K562 (cell line): ENCODE data around the gene DSG3. TPM values are rescaled to one million over a fixed set of nuclear protein-coding genes. Genes with fewer than 3 reads are reported as not detected.

ENCODE experiments used
- ATAC-seq: fragments of 200-7000 bp; cut with Tn5 transposase; 3 replicates; pipeline ENCODE4 v1.9.1; 2020; ENCODE audit warnings: moderate library complexity
- BruUV-seq: library from RNA; stranded (reverse); fragments of 400-500 nt; replicated peaks from 2 replicates; lab custom pipeline; 2021; lab: Mats Ljungman, UMichigan
- CTCF ChIA-PET: fragments of 300-600 bp; formaldehyde crosslinking; extraction: SDS; loops from one replicate; lab custom pipeline; 2021; ENCODE audit warnings: low intra/inter-chr PET ratio; lab: Yijun Ruan, JAX
- POLR2A ChIA-PET: fragments of 300-600, 350-650 bp; sonication (Branson Sonifier 250); formaldehyde crosslinking; extraction: SDS; loops from one replicate; lab custom pipeline; 2021; ENCODE audit warnings: antibody characterized with exemption, inconsistent platforms; lab: Yijun Ruan, JAX
- DNase-seq, 4 experiments: peaks; one replicate each; pipeline versions ENCODE4 v3.0.0 to v3.0.0-alpha.2; 2011 to 2018; ENCODE audit warnings: low spot score in 3 of 4, mixed read lengths in 3 of 4; ENCODE audit errors: extremely low read depth in 1 of 4
- FAIRE-seq: peaks from 2 replicates; lab custom pipeline; 2011; peaks lifted over from hg19 to GRCh38; lab: Jason Lieb, UNC
- H2AFZ ChIP-seq: 2 replicates; pipeline ENCODE4 v1.6.0; 2011; ENCODE audit warnings: low read depth, low read length, control low read depth, inconsistent platforms
- H3K27ac ChIP-seq: fragments of 200-600 bp; 3 replicates; pipeline ENCODE4 v1.8.0; 2011; ENCODE audit warnings: low read depth, mild to moderate bottlenecking, control low read depth, inconsistent platforms, low read length, moderate library complexity, mixed read lengths; ENCODE audit errors: extremely low read depth
- H3K27me3 ChIP-seq, 2 experiments: fragments of 300-600 bp in 1 of 2; 2 replicates in 1 of 2; 3 replicates in 1 of 2; pipeline versions ENCODE4 v1.6.0 to v1.8.0; 2011; ENCODE audit warnings: inconsistent platforms in 2 of 2, low read length in 2 of 2, mild to moderate bottlenecking in 1 of 2, mixed read lengths in 1 of 2, moderate library complexity in 1 of 2; ENCODE audit not compliant: control insufficient read depth in 2 of 2, insufficient read depth in 2 of 2
- H3K36me3 ChIP-seq: fragments of 300-600 bp; 3 replicates; pipeline ENCODE4 v1.8.0; 2011; ENCODE audit warnings: mild to moderate bottlenecking, low read length, inconsistent platforms; ENCODE audit not compliant: control insufficient read depth, insufficient read depth
- H3K4me1 ChIP-seq, 2 experiments: fragments of 200-600 bp in 1 of 2; replicated peaks in 1 of 2; 2 replicates in 1 of 2; 3 replicates in 1 of 2; pipeline versions ENCODE4 v1.5.1 to v1.8.0; 2011; ENCODE audit warnings: inconsistent platforms in 2 of 2, low read length in 2 of 2, mild to moderate bottlenecking in 1 of 2, mixed read lengths in 1 of 2, moderate library complexity in 1 of 2; ENCODE audit not compliant: control insufficient read depth in 2 of 2, insufficient read depth in 2 of 2
- H3K4me2 ChIP-seq: 2 replicates; pipeline ENCODE4 v1.6.1; 2011; ENCODE audit warnings: low read length, control low read depth, inconsistent platforms, mixed read lengths; ENCODE audit not compliant: insufficient read depth
- H3K4me3 ChIP-seq: fragments of 200-600 bp; sonication (generic), shearing (Covaris generic); 2 replicates; pipeline ENCODE4 v1.5.1; 2016; ENCODE audit warnings: control low read depth, inconsistent platforms
- H3K79me2 ChIP-seq: fragments of 200-600 bp; 3 replicates; pipeline ENCODE4 v1.8.0; 2011; ENCODE audit warnings: low read length, inconsistent platforms; ENCODE audit not compliant: control insufficient read depth, insufficient read depth
- H3K9ac ChIP-seq, 2 experiments: 2 replicates each; pipeline versions ENCODE4 v1.6.0 to v1.6.1; 2011; ENCODE audit warnings: low read depth in 2 of 2, low read length in 2 of 2, control low read depth in 1 of 2, inconsistent platforms in 1 of 2, mild to moderate bottlenecking in 1 of 2, mixed read lengths in 1 of 2; ENCODE audit not compliant: insufficient read depth in 1 of 2
- H3K9me1 ChIP-seq: one replicate; pipeline ENCODE4 v1.6.0; 2011; ENCODE audit warnings: inconsistent platforms, mild to moderate bottlenecking, low read length, moderate library complexity; ENCODE audit not compliant: control insufficient read depth, insufficient read depth
- H3K9me3 ChIP-seq: replicated peaks from 2 replicates; pipeline ENCODE4 v1.5.1; 2011; ENCODE audit warnings: low read depth, low read length, inconsistent platforms; ENCODE audit not compliant: control insufficient read depth, insufficient read depth
- H4K20me1 ChIP-seq: replicated peaks from 2 replicates; pipeline ENCODE4 v1.6.1; 2011; ENCODE audit warnings: low read length, inconsistent platforms, mixed read lengths; ENCODE audit not compliant: control insufficient read depth, insufficient read depth
- CC2D1A ChIP-seq: fragments of 450-650 bp; IDR thresholded peaks from 2 replicates; pipeline ENCODE4 v1.6.1; 2017; ENCODE audit warnings: mild to moderate bottlenecking
- ELF4 ChIP-seq: fragments of 450-650 bp; formaldehyde crosslinking; IDR thresholded peaks from 2 replicates; pipeline ENCODE4 v1.4.0; 2022; ENCODE audit warnings: missing genetic modification characterization
- FOXJ3 ChIP-seq: sonication (generic); formaldehyde crosslinking; IDR thresholded peaks from 2 replicates; pipeline ENCODE4 v1.4.0; 2020; ENCODE audit warnings: mild to moderate bottlenecking, missing genetic modification reagents
- GATA2 ChIP-seq: sonication (generic); formaldehyde crosslinking; IDR thresholded peaks from 2 replicates; pipeline ENCODE4 v1.4.0; 2020; ENCODE audit warnings: mild to moderate bottlenecking, missing genetic modification reagents
- RBM25 ChIP-seq: fragments of 200-400 bp; formaldehyde crosslinking; IDR thresholded peaks from 2 replicates; pipeline ENCODE4 v1.6.1; 2018; ENCODE audit warnings: low read length, low read depth, moderate library complexity; ENCODE audit not compliant: severe bottlenecking
- ZNF146 ChIP-seq: IDR thresholded peaks from one replicate; pipeline ENCODE4 v1.6.1; 2018; ENCODE audit warnings: missing compliant biosample characterization; ENCODE audit not compliant: unreplicated experiment
- ZNF24 ChIP-seq: fragments of 450-650 bp; IDR thresholded peaks from 2 replicates; pipeline ENCODE4 v1.6.1; 2016
- in situ Hi-C: fragments of 300-500 bp; cut with MboI; formaldehyde crosslinking; loops from 4 replicates; pipeline ENCODE4 v1.15.0; 2018; ENCODE audit warnings: inconsistent platforms, mixed read lengths
- intact Hi-C: fragments of 100-400 bp; cut with micrococcal nuclease; formaldehyde crosslinking; loops from 2 replicates; pipeline ENCODE4 v1.14.2; 2022
- polyA plus RNA-seq, 8 experiments: library from polyadenylated mRNA; depleted of rRNA in 4 of 8; stranded (reverse) in 5 of 8; unstranded in 3 of 8; fragments of >200 nt; fragmentation: Nextera tagmentation in 2 of 8; fragmentation: Illumina TruSeq in 1 of 8; extraction: Ambion mirVana in 2 of 8; extraction: Trizol in 1 of 8; gene quantifications; 2 replicates each; pipeline versions ENCODE4 v1.2.1 to v1.2.3, GENCODE V29; 2011 to 2014; ENCODE audit warnings: inconsistent platforms in 1 of 8, missing spikeins in 1 of 8
- total RNA-seq, 7 experiments: library from RNA; depleted of rRNA in 6 of 7; stranded (reverse); fragments of >200 nt in 6 of 7; fragmentation: Illumina TruSeq in 2 of 7; extraction: Trizol in 2 of 7; gene quantifications; 2 replicates each; pipeline versions ENCODE4 v1.2.1 to v1.2.3, GENCODE V29; 2011 to 2021; ENCODE audit warnings: low replicate concordance in 1 of 7
- TF ChIP-seq, protein P1 (sequence below), 2 experiments: IDR thresholded peaks in 1 of 2; conservative IDR thresholded peaks in 1 of 2; 2 replicates each; pipeline ENCODE4 v1.6.1; 2016; ENCODE audit warnings: low read depth in 2 of 2, mild to moderate bottlenecking in 1 of 2, missing compliant biosample characterization in 1 of 2, missing genetic modification characterization in 1 of 2, moderate library complexity in 1 of 2
- TF ChIP-seq, protein P2 (sequence below), 2 experiments: fragments of 200-800 bp in 1 of 2; sonication (Bioruptor generic) in 1 of 2; sonication (generic) in 1 of 2; formaldehyde crosslinking in 1 of 2; IDR thresholded peaks in 1 of 2; conservative IDR thresholded peaks in 1 of 2; 2 replicates each; pipeline versions ENCODE4 v1.5.0 to v1.6.1; 2016 to 2020; ENCODE audit warnings: missing compliant biosample characterization in 1 of 2, missing genetic modification characterization in 1 of 2, missing genetic modification reagents in 1 of 2
- TF ChIP-seq, protein P3 (sequence below), 2 experiments: fragments of 450-650 bp in 1 of 2; sonication (generic) in 1 of 2; formaldehyde crosslinking in 1 of 2; IDR thresholded peaks in 1 of 2; conservative IDR thresholded peaks in 1 of 2; 2 replicates each; pipeline versions ENCODE4 v1.6.1 to v1.8.1; 2016 to 2023; ENCODE audit warnings: mild to moderate bottlenecking in 2 of 2, moderate library complexity in 2 of 2, inconsistent platforms in 1 of 2, missing genetic modification reagents in 1 of 2
- TF ChIP-seq, protein P4 (sequence below): fragments of 450-650 bp; IDR thresholded peaks from 2 replicates; pipeline ENCODE4 v1.6.1; 2018; ENCODE audit not compliant: partially characterized antibody

Gene DSG3
- total and polyA plus RNA-seq, 9 of the 15 experiments (the other 6 are each of a cell fraction or from before 2014, with no cell fraction given), result 0.04 to 0.18 (median 0.07) TPM; not detected in 1

DNA sequence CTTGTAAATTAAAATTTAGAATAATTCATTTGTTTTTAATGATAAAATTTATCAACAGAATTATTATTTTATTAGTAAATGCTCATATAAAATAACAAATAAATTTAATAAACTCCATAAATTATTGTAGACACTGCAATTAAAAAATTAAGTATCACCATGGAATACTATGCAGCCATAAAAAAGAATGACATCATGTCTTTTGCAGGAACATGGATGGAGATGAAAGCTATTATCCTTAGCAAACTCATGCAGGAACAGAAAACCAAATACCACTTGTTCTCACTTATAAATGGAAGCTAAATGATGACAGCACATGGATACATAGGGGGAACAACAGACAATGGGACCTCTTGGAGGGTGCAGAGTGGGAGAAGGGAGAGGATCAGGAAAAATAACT lies 29.7 kb upstream of the DSG3 start:
- no peaks in the 10 kb centered on the region for H4K20me1 ChIP-seq
- no peaks in the 10 kb centered on the region for H3K9me1 ChIP-seq
- no peak overlapping the region for H3K4me3 ChIP-seq
- no peak overlapping the region for H3K27ac ChIP-seq
- no peak overlapping the region for H3K9ac ChIP-seq
- no peak for FAIRE-seq
- no peak for DNase-seq
- peaks cover 0 to 5% of the 10 kb centered on the region in 2 experiments; a peak in 1 of 5 replicates for H3K4me1 ChIP-seq
- H3K36me3 ChIP-seq, result no peaks in the 10 kb centered on the region
- H3K79me2 ChIP-seq, result no peaks in the 10 kb centered on the region
- POLR2A ChIA-PET, result no interaction called here
- no peaks in the 10 kb centered on the region for H3K27me3 ChIP-seq
- CTCF ChIA-PET, result no interaction called here
- H3K9me3 ChIP-seq, result no peaks in the 10 kb centered on the region
- H2AFZ ChIP-seq, result no peak overlapping the region
- in situ Hi-C loops, result no loop called here
- H3K4me2 ChIP-seq, result no peak overlapping the region
- BruUV-seq, result no TSS peak
- ATAC-seq, result no peak
- intact Hi-C loops, result no loop called here
- TF ChIP-seq, protein P1, sequence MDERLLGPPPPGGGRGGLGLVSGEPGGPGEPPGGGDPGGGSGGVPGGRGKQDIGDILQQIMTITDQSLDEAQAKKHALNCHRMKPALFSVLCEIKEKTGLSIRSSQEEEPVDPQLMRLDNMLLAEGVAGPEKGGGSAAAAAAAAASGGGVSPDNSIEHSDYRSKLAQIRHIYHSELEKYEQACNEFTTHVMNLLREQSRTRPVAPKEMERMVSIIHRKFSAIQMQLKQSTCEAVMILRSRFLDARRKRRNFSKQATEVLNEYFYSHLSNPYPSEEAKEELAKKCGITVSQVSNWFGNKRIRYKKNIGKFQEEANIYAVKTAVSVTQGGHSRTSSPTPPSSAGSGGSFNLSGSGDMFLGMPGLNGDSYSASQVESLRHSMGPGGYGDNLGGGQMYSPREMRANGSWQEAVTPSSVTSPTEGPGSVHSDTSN (CRISPR knock-in tag; IDR thresholded peaks at IDR 0.05; ENCODE audit: low read depth), result no peak
- TF ChIP-seq, protein P1 (tag; conservative IDR thresholded peaks at IDR 0.05; ENCODE audit: low read depth), result no peak
- TF ChIP-seq ELF4, result no peak
- TF ChIP-seq ZNF24, result no peak
- TF ChIP-seq, protein P2, sequence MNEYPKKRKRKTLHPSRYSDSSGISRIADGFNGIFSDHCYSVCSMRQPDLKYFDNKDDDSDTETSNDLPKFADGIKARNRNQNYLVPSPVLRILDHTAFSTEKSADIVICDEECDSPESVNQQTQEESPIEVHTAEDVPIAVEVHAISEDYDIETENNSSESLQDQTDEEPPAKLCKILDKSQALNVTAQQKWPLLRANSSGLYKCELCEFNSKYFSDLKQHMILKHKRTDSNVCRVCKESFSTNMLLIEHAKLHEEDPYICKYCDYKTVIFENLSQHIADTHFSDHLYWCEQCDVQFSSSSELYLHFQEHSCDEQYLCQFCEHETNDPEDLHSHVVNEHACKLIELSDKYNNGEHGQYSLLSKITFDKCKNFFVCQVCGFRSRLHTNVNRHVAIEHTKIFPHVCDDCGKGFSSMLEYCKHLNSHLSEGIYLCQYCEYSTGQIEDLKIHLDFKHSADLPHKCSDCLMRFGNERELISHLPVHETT (CRISPR knock-in tag; conservative IDR thresholded peaks at IDR 0.05 in 1 of 2, IDR thresholded peaks at IDR 0.05 in 1 of 2), result no peak
- peak; percentile 87 for TF ChIP-seq ZNF146 (CRISPR knock-in tag)
- TF ChIP-seq GATA2 (CRISPR knock-in tag), result no peak
- TF ChIP-seq, protein P3, sequence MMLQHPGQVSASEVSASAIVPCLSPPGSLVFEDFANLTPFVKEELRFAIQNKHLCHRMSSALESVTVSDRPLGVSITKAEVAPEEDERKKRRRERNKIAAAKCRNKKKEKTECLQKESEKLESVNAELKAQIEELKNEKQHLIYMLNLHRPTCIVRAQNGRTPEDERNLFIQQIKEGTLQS (IDR thresholded peaks at IDR 0.05), result 0 out of 2 replicates have a peak, but pooled peaks have one; percentile 9
- TF ChIP-seq, protein P3 (CRISPR knock-in tag; conservative IDR thresholded peaks at IDR 0.05), result no peak
- TF ChIP-seq FOXJ3, result no peak
- TF ChIP-seq RBM25, result peak; percentile 16
- no peak for TF ChIP-seq CC2D1A
- TF ChIP-seq, protein P4, sequence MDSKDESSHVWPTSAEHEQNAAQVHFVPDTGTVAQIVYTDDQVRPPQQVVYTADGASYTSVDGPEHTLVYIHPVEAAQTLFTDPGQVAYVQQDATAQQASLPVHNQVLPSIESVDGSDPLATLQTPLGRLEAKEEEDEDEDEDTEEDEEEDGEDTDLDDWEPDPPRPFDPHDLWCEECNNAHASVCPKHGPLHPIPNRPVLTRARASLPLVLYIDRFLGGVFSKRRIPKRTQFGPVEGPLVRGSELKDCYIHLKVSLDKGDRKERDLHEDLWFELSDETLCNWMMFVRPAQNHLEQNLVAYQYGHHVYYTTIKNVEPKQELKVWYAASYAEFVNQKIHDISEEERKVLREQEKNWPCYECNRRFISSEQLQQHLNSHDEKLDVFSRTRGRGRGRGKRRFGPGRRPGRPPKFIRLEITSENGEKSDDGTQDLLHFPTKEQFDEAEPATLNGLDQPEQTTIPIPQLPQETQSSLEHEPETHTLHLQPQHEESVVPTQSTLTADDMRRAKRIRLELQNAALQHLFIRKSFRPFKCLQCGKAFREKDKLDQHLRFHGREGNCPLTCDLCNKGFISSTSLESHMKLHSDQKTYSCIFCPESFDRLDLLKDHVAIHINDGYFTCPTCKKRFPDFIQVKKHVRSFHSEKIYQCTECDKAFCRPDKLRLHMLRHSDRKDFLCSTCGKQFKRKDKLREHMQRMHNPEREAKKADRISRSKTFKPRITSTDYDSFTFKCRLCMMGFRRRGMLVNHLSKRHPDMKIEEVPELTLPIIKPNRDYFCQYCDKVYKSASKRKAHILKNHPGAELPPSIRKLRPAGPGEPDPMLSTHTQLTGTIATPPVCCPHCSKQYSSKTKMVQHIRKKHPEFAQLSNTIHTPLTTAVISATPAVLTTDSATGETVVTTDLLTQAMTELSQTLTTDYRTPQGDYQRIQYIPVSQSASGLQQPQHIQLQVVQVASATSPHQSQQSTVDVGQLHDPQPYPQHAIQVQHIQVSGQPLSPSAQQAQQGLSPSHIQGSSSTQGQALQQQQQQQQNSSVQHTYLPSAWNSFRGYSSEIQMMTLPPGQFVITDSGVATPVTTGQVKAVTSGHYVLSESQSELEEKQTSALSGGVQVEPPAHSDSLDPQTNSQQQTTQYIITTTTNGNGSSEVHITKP, result no peak
